WTC11 (cell line): ENCODE data around the gene PDE11A. TPM values are rescaled to one million over a fixed set of nuclear protein-coding genes. Genes with fewer than 3 reads are reported as not detected.

Experiments
- ATAC-seq: fragments of 200-7000 bp; cut with Tn5 transposase; 2 replicates; pipeline ENCODE4 v1.10.0; 2021; ENCODE audit warnings: mild to moderate bottlenecking, moderate library complexity
- CTCF ChIA-PET: fragments of 300-600 bp; sonication (Branson Sonifier 250); formaldehyde crosslinking; loops from one replicate; lab custom pipeline; 2021; ENCODE audit warnings: antibody characterized with exemption; lab: Charles Lee
- POLR2A ChIA-PET: fragments of 350-600 bp; sonication (Branson Sonifier 250); formaldehyde crosslinking; loops from one replicate; lab custom pipeline; 2021; ENCODE audit warnings: antibody characterized with exemption; lab: Charles Lee
- DNase-seq: peaks from one replicate; pipeline ENCODE4 v3.0.0; 2021; ENCODE audit warnings: low spot score
- H3K27ac Mint-ChIP-seq: 2 replicates; pipeline ENCODE4 v1.8.0; 2021; ENCODE audit warnings: mixed read lengths
- H3K27me3 Mint-ChIP-seq: 2 replicates; pipeline ENCODE4 v1.8.0; 2021; ENCODE audit warnings: low read depth, mild to moderate bottlenecking, moderate library complexity, mixed read lengths
- H3K36me3 Mint-ChIP-seq: 2 replicates; pipeline ENCODE4 v1.8.0; 2021; ENCODE audit warnings: mixed read lengths
- H3K4me1 Mint-ChIP-seq: 2 replicates; pipeline ENCODE4 v1.8.0; 2022; ENCODE audit warnings: mixed read lengths
- H3K4me3 Mint-ChIP-seq: 2 replicates; pipeline ENCODE4 v1.8.0; 2021; ENCODE audit warnings: mild to moderate bottlenecking, moderate library complexity, mixed read lengths
- H3K9me3 Mint-ChIP-seq: 2 replicates; pipeline ENCODE4 v1.8.0; 2021; ENCODE audit warnings: mixed read lengths
- ATF1 ChIP-seq: sonication (generic); formaldehyde crosslinking; IDR thresholded peaks from 2 replicates; pipeline ENCODE4 v1.8.1; 2023; ENCODE audit warnings: mild to moderate bottlenecking, moderate library complexity, missing genetic modification reagents
- CREB1 ChIP-seq: sonication (generic); formaldehyde crosslinking; IDR thresholded peaks from 2 replicates; pipeline ENCODE4 v1.8.0; 2023; ENCODE audit warnings: mild to moderate bottlenecking, missing genetic modification reagents
- ELF4 ChIP-seq: sonication (generic); formaldehyde crosslinking; IDR thresholded peaks from 2 replicates; pipeline ENCODE4 v1.8.1; 2022; ENCODE audit warnings: low read depth, mild to moderate bottlenecking, moderate library complexity, missing genetic modification reagents
- EMX1 ChIP-seq: fragments of 250-450 bp; sonication (Bioruptor Pico); IDR thresholded peaks from 2 replicates; pipeline ENCODE4 v1.8.0; 2021; ENCODE audit warnings: mild to moderate bottlenecking
- ERG ChIP-seq: fragments of 250-450 bp; sonication (Bioruptor Pico); IDR thresholded peaks from 2 replicates; pipeline ENCODE4 v1.8.0; 2021; ENCODE audit warnings: mild to moderate bottlenecking
- GRHL2 ChIP-seq: fragments of 250-450 bp; sonication (Bioruptor Pico); IDR thresholded peaks from 2 replicates; pipeline ENCODE4 v1.8.0; 2022; ENCODE audit warnings: mild to moderate bottlenecking, moderate library complexity; ENCODE audit not compliant: insufficient replicate concordance, severe bottlenecking
- HMGXB4 ChIP-seq: sonication (generic); formaldehyde crosslinking; IDR thresholded peaks from 2 replicates; pipeline ENCODE4 v1.8.1; 2023; ENCODE audit warnings: mild to moderate bottlenecking, moderate library complexity, missing genetic modification reagents
- JUN ChIP-seq: sonication (generic); formaldehyde crosslinking; IDR thresholded peaks from 2 replicates; pipeline ENCODE4 v1.8.0; 2023; ENCODE audit warnings: mild to moderate bottlenecking, missing genetic modification reagents
- NFE2L1 ChIP-seq: sonication (generic); formaldehyde crosslinking; IDR thresholded peaks from 2 replicates; pipeline ENCODE4 v1.8.1; 2023; ENCODE audit warnings: missing genetic modification reagents
- NR1H2 ChIP-seq: sonication (generic); formaldehyde crosslinking; IDR thresholded peaks from 2 replicates; pipeline ENCODE4 v1.9.0; 2021; ENCODE audit warnings: mild to moderate bottlenecking, moderate library complexity, missing genetic modification reagents
- RELA ChIP-seq: sonication (generic); formaldehyde crosslinking; IDR thresholded peaks from 2 replicates; pipeline ENCODE4 v1.8.1; 2022; ENCODE audit warnings: missing genetic modification reagents, mild to moderate bottlenecking, borderline replicate concordance
- SMAD4 ChIP-seq: sonication (generic); formaldehyde crosslinking; IDR thresholded peaks from 2 replicates; pipeline ENCODE4 v1.8.0; 2022; ENCODE audit warnings: mild to moderate bottlenecking, missing genetic modification reagents
- ZNF219 ChIP-seq: sonication (generic); formaldehyde crosslinking; IDR thresholded peaks from 2 replicates; pipeline ENCODE4 v1.8.0; 2023; ENCODE audit warnings: missing genetic modification reagents, mild to moderate bottlenecking, borderline replicate concordance
- ZNF317 ChIP-seq: sonication (generic); formaldehyde crosslinking; IDR thresholded peaks from 2 replicates; pipeline ENCODE4 v1.8.1; 2023; ENCODE audit warnings: low read depth, mild to moderate bottlenecking, moderate library complexity, missing genetic modification reagents, borderline replicate concordance
- ZNF423 ChIP-seq: fragments of 250-450 bp; sonication (Bioruptor Pico); IDR thresholded peaks from 2 replicates; pipeline ENCODE4 v2.1.2; 2022; ENCODE audit warnings: mild to moderate bottlenecking, moderate library complexity
- ZNF671 ChIP-seq: fragments of 250-450 bp; sonication (Bioruptor Pico); IDR thresholded peaks from 2 replicates; pipeline ENCODE4 v1.8.0; 2021; ENCODE audit warnings: mild to moderate bottlenecking
- total RNA-seq: library from RNA; stranded (reverse); gene quantifications from 3 replicates; pipeline ENCODE4 v1.2.3, GENCODE V29; 2021
- TF ChIP-seq, protein P1 (sequence below): sonication (generic); formaldehyde crosslinking; IDR thresholded peaks from 2 replicates; pipeline ENCODE4 v1.8.1; 2023; ENCODE audit warnings: mild to moderate bottlenecking, missing genetic modification reagents, moderate library complexity
- TF ChIP-seq, protein P2 (sequence below): fragments of 250-450 bp; sonication (Bioruptor Pico); IDR thresholded peaks from 2 replicates; pipeline ENCODE4 v1.9.0; 2021; ENCODE audit warnings: mild to moderate bottlenecking, borderline replicate concordance
- TF ChIP-seq, protein P3 (sequence below): fragments of 250-450 bp; sonication (Bioruptor Pico); IDR thresholded peaks from 2 replicates; pipeline ENCODE4 v2.1.2; 2022; ENCODE audit warnings: mild to moderate bottlenecking, moderate library complexity
- TF ChIP-seq, protein P4 (sequence below): sonication (generic); formaldehyde crosslinking; IDR thresholded peaks from 2 replicates; pipeline ENCODE4 v1.8.1; 2023; ENCODE audit warnings: mild to moderate bottlenecking, missing genetic modification reagents
- TF ChIP-seq, protein P5 (sequence below): sonication (generic); formaldehyde crosslinking; IDR thresholded peaks from 2 replicates; pipeline ENCODE4 v1.8.0; 2023; ENCODE audit warnings: missing genetic modification reagents
- TF ChIP-seq, protein P6 (sequence below): sonication (generic); formaldehyde crosslinking; IDR thresholded peaks from 2 replicates; pipeline ENCODE4 v1.8.1; 2022; ENCODE audit warnings: low read depth, mild to moderate bottlenecking, moderate library complexity, missing genetic modification reagents, borderline replicate concordance

Gene PDE11A
- total RNA-seq, 1 experiment from 2014 or later, result 0.13 TPM

- Mint-ChIP-seq H3K27ac (no peak overlapping the region), H3K9me3 (no peaks in the 10 kb centered on the region), H3K4me3 (no peak overlapping the region)
- POLR2A ChIA-PET, result no interaction called here
- no peak for DNase-seq
- TF ChIP-seq NFE2L1 (CRISPR knock-in tag), result no peak
- no peak for TF ChIP-seq SMAD4 (CRISPR knock-in tag)
- no peak for TF ChIP-seq EMX1 (CRISPR knock-in tag)
- no peak for TF ChIP-seq CREB1 (CRISPR knock-in tag)
- TF ChIP-seq ZNF219 (CRISPR knock-in tag), result no peak
- no peak for TF ChIP-seq ELF4
- no peak for TF ChIP-seq JUN (CRISPR knock-in tag)
- TF ChIP-seq, protein P1, sequence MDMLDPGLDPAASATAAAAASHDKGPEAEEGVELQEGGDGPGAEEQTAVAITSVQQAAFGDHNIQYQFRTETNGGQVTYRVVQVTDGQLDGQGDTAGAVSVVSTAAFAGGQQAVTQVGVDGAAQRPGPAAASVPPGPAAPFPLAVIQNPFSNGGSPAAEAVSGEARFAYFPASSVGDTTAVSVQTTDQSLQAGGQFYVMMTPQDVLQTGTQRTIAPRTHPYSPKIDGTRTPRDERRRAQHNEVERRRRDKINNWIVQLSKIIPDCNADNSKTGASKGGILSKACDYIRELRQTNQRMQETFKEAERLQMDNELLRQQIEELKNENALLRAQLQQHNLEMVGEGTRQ (CRISPR knock-in tag), result no peak
- no peak for TF ChIP-seq ZNF423 (CRISPR knock-in tag)
- TF ChIP-seq NR1H2 (CRISPR knock-in tag), result no peak
- TF ChIP-seq, protein P2, sequence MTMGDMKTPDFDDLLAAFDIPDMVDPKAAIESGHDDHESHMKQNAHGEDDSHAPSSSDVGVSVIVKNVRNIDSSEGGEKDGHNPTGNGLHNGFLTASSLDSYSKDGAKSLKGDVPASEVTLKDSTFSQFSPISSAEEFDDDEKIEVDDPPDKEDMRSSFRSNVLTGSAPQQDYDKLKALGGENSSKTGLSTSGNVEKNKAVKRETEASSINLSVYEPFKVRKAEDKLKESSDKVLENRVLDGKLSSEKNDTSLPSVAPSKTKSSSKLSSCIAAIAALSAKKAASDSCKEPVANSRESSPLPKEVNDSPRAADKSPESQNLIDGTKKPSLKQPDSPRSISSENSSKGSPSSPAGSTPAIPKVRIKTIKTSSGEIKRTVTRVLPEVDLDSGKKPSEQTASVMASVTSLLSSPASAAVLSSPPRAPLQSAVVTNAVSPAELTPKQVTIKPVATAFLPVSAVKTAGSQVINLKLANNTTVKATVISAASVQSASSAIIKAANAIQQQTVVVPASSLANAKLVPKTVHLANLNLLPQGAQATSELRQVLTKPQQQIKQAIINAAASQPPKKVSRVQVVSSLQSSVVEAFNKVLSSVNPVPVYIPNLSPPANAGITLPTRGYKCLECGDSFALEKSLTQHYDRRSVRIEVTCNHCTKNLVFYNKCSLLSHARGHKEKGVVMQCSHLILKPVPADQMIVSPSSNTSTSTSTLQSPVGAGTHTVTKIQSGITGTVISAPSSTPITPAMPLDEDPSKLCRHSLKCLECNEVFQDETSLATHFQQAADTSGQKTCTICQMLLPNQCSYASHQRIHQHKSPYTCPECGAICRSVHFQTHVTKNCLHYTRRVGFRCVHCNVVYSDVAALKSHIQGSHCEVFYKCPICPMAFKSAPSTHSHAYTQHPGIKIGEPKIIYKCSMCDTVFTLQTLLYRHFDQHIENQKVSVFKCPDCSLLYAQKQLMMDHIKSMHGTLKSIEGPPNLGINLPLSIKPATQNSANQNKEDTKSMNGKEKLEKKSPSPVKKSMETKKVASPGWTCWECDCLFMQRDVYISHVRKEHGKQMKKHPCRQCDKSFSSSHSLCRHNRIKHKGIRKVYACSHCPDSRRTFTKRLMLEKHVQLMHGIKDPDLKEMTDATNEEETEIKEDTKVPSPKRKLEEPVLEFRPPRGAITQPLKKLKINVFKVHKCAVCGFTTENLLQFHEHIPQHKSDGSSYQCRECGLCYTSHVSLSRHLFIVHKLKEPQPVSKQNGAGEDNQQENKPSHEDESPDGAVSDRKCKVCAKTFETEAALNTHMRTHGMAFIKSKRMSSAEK (CRISPR knock-in tag), result no peak
- TF ChIP-seq ATF1 (CRISPR knock-in tag), result no peak
- TF ChIP-seq, protein P3, sequence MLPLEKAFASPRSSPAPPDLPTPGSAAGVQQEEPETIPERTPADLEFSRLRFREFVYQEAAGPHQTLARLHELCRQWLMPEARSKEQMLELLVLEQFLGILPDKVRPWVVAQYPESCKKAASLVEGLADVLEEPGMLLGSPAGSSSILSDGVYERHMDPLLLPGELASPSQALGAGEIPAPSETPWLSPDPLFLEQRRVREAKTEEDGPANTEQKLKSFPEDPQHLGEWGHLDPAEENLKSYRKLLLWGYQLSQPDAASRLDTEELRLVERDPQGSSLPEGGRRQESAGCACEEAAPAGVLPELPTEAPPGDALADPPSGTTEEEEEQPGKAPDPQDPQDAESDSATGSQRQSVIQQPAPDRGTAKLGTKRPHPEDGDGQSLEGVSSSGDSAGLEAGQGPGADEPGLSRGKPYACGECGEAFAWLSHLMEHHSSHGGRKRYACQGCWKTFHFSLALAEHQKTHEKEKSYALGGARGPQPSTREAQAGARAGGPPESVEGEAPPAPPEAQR, result no peak
- TF ChIP-seq, protein P4, sequence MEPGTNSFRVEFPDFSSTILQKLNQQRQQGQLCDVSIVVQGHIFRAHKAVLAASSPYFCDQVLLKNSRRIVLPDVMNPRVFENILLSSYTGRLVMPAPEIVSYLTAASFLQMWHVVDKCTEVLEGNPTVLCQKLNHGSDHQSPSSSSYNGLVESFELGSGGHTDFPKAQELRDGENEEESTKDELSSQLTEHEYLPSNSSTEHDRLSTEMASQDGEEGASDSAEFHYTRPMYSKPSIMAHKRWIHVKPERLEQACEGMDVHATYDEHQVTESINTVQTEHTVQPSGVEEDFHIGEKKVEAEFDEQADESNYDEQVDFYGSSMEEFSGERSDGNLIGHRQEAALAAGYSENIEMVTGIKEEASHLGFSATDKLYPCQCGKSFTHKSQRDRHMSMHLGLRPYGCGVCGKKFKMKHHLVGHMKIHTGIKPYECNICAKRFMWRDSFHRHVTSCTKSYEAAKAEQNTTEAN (CRISPR knock-in tag), result no peak
- TF ChIP-seq, all 79 proteins: peak for 0
- CTCF ChIA-PET, result no interaction called here
- peaks cover 23% of the 10 kb centered on the region for H3K4me1 Mint-ChIP-seq
- ATAC-seq, result no peak
- H3K36me3 Mint-ChIP-seq, result no peaks in the 10 kb centered on the region
- H3K27me3 Mint-ChIP-seq, result no peaks in the 10 kb centered on the region; the same call in 1 of the 2 replicates
These were observed 474.0 kb downstream of the PDE11A start for GRCh38 chr2:177598326-177599138.

DNA sequence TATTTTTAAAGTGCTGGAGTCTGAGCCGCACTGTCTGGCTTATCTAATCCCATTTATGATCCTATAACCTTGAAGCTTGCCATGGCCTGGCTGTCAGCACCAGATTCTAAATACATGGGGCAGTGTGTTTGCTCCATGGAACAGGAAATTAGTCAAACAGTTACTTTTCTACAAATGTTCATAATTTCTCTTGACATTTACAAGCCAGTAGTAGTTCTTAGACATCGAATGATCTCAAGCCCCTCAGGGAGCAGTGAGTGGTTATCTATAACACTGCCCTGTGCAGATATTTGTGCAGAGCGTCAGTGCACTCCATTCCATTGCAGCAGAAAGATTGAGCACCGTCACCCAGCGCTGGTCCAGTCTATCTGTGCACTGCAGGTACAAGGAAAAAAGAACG, 474.8 kb downstream of the PDE11A start:
- no peak for DNase-seq
- H3K4me3 Mint-ChIP-seq, result no peak overlapping the region
- no peak overlapping the region for H3K27ac Mint-ChIP-seq
- POLR2A ChIA-PET, result no interaction called here
- no peaks in the 10 kb centered on the region for H3K36me3 Mint-ChIP-seq
- H3K4me1 Mint-ChIP-seq, result peaks cover 23% of the 10 kb centered on the region
- no peaks in the 10 kb centered on the region for H3K9me3 Mint-ChIP-seq
- CTCF ChIA-PET, result no interaction called here
- ATAC-seq, result no peak
- no peaks in the 10 kb centered on the region; the same call in 1 of the 2 replicates for H3K27me3 Mint-ChIP-seq
- TF ChIP-seq ZNF317 (CRISPR knock-in tag) (no peak), RELA (CRISPR knock-in tag) (no peak), GRHL2 (CRISPR knock-in tag) (no peak), ZNF671 (CRISPR knock-in tag) (no peak), CREB1 (CRISPR knock-in tag) (no peak), HMGXB4 (no peak), ERG (CRISPR knock-in tag) (no peak)
- TF ChIP-seq, protein P5, sequence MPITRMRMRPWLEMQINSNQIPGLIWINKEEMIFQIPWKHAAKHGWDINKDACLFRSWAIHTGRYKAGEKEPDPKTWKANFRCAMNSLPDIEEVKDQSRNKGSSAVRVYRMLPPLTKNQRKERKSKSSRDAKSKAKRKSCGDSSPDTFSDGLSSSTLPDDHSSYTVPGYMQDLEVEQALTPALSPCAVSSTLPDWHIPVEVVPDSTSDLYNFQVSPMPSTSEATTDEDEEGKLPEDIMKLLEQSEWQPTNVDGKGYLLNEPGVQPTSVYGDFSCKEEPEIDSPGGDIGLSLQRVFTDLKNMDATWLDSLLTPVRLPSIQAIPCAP, result no peak
- TF ChIP-seq, protein P6, sequence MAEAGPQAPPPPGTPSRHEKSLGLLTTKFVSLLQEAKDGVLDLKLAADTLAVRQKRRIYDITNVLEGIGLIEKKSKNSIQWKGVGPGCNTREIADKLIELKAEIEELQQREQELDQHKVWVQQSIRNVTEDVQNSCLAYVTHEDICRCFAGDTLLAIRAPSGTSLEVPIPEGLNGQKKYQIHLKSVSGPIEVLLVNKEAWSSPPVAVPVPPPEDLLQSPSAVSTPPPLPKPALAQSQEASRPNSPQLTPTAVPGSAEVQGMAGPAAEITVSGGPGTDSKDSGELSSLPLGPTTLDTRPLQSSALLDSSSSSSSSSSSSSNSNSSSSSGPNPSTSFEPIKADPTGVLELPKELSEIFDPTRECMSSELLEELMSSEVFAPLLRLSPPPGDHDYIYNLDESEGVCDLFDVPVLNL (CRISPR knock-in tag), result no peak
